Measurements from ENCODE around the gene CFAP97. TPM values are rescaled to one million over a fixed set of nuclear protein-coding genes. Genes with fewer than 3 reads are reported as not detected.

The CFAP97 gene
- total RNA-seq, 2 donors from 2014 or later: 14.1 to 15.1 TPM

DNA sequence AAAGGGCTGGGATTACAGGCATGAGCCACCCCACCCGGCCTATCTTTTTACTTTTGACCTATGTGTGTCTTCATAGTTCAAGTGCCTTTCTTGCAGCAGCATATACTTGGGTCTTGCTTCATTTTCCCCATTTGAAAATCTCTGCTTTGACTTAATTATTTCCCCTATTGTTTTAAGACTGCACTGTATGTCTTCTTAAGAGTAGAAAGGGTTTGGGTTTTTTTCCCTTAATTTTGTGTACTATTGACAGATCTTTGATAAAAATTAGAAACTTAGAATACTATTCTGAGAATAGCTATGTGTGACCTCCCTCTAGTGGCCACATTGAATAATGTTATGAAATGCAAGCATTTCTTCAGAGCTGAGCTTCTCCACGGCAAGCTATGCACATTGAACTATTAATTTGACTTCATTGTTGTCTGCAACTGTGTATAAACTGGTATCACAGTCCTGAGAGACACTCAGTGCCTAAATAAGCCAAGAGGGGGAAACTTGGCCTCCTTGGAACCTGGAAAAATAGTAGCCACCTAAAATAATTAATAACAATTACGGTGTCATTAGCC is 69.4 kb downstream of the CFAP97 start:
- Histone ChIP-seq H3K27ac (no peak overlapping the region), H3K9me3 (no peaks in the 10 kb centered on the region), H3K27me3 (no peaks in the 10 kb centered on the region), H3K4me1 (peaks cover 0 to 8% of the 10 kb centered on the region in 2 donors), H3K36me3 (no peaks in the 10 kb centered on the region), H3K4me3 (no peak overlapping the region)
- TF ChIP-seq, protein P1, sequence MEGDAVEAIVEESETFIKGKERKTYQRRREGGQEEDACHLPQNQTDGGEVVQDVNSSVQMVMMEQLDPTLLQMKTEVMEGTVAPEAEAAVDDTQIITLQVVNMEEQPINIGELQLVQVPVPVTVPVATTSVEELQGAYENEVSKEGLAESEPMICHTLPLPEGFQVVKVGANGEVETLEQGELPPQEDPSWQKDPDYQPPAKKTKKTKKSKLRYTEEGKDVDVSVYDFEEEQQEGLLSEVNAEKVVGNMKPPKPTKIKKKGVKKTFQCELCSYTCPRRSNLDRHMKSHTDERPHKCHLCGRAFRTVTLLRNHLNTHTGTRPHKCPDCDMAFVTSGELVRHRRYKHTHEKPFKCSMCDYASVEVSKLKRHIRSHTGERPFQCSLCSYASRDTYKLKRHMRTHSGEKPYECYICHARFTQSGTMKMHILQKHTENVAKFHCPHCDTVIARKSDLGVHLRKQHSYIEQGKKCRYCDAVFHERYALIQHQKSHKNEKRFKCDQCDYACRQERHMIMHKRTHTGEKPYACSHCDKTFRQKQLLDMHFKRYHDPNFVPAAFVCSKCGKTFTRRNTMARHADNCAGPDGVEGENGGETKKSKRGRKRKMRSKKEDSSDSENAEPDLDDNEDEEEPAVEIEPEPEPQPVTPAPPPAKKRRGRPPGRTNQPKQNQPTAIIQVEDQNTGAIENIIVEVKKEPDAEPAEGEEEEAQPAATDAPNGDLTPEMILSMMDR (IDR thresholded peaks at IDR 0.05): peak; percentile 54 to 85
- no peak for DNase-seq (ENCODE audit: low spot score)

DNA sequence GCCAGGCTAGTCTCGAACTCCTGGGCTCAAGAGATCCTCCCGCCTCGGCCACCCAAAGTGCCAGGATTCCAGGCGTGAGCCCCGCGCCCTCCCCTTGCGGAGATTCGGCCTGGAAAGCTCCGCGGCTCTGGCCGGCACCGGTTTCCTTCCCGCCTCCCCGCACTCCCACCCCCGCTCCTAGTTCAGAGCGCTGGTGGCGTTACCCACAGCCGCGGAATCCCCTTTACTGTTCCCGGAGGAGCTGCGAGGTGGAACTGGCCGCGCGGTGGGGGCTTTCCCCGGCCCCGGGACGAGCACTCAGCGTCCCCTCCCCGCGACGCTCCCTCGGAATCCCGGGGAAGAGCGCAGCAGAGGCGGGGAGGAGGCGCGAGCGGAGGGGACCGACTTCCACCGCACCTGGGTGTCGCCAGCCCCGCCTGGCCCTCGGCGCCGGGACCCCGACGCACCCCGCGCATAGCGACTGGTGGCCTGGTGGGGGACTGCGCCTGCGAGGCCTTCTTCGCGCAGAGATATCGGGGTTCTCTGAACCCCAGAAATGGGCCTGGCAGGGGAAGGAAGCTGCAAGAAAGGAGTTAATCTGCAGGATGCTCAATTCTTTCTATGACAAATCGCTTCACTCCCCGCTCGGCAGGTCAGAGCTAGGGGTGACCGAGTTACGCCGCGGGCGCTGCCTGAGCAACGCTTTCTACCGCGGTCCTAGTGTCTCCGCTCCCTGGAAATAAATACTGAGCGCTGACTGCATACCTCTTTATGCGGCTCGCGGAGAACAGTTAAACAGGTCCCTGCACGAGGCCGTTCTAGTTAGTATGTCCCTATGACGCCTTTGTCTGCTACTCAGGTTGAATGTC is 75.3 kb downstream of the CFAP97 start:
- TF ChIP-seq, protein P1 (IDR thresholded peaks at IDR 0.05): peak in 1 of 2 donors; percentile 45
- Histone ChIP-seq H3K4me3 (peak overlapping the region; percentile 49 to 62), H3K27ac (peak overlapping the region; percentile 89 to 97), H3K36me3 (no peaks in the 10 kb centered on the region), H3K4me1 (peaks cover 0 to 10% of the 10 kb centered on the region in 2 donors), H3K27me3 (no peaks in the 10 kb centered on the region), H3K9me3 (no peaks in the 10 kb centered on the region)
- no peak for DNase-seq (ENCODE audit: low spot score)

DNA sequence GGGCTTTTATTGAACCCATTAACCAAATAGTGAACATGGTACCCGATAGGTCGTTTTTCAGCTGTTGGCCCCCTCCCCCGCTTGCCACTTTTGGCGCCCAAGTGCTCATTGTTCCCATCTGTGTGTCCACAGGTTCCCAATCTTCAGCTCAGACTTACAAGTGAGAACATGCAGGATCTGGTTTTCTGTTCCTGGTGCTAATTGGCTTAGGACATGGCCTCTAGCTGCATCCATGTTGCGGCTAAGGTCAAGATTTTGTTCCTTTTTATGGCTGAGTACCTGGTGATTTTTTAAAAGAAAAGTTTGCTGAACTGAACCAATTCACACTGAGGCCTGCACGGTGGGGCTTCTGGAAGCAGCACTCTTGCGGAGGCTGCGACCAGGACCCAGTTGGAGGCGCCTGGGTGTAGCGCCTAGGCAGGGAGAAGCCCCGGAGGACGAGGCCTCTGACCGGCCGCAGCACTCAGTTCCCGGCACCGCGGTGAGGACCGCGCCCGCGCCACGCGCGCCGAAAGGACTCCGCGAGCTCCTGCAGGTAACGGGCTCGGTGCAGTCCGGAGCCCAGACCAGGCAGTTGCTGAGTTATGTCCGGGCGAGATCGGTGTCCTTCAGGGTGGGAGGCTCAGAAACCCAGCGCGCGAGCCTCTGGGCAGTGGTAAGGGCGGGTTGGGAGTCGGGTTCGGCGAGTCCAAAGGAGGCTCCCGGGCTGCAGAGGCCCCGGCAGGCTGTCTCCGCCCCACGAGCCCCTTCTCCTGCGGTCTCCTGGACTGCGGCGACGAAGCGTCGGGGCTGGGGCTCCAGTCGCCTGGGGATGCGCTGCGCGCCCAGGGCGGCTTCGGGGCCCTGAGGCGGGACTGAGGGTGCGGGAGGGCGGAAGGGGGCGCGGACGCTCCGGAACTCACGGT is 76.5 kb downstream of the CFAP97 start:
- TF ChIP-seq, protein P1 (IDR thresholded peaks at IDR 0.05): no peak
- Histone ChIP-seq H3K4me1 (peaks cover 0 to 10% of the 10 kb centered on the region in 2 donors), H3K27me3 (no peaks in the 10 kb centered on the region), H3K27ac (peak overlapping the region; percentile 89 to 97), H3K4me3 (peak overlapping the region; percentile 49 to 62), H3K9me3 (no peaks in the 10 kb centered on the region), H3K36me3 (no peaks in the 10 kb centered on the region)
- no peak for DNase-seq (ENCODE audit: low spot score)

DNA sequence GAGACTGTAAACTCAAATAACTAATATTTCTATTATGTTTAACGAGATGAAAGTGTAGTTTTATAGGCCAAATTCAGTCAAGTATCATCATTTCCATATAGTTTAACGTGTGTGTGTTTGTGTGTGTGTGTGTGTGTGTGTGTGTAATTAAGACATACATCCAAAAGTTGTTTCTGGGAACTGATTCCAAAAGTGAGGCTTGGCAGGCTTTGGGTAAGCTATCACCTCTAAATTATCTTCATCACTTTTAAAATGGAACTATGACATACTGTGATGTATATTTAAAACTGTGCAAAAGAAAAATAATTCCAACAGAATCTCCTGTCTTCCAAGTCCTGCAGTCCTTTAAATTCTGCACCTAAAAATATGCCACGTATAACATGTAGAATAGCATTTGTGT is 79.8 kb downstream of the CFAP97 start:
- Histone ChIP-seq H3K4me3 (no peak overlapping the region), H3K27me3 (no peaks in the 10 kb centered on the region), H3K4me1 (peaks cover 0 to 22% of the 10 kb centered on the region in 2 donors), H3K9me3 (no peaks in the 10 kb centered on the region), H3K36me3 (no peaks in the 10 kb centered on the region), H3K27ac (no peak overlapping the region)
- TF ChIP-seq, protein P1 (IDR thresholded peaks at IDR 0.05): no peak
- DNase-seq (ENCODE audit: low spot score): no peak

DNA sequence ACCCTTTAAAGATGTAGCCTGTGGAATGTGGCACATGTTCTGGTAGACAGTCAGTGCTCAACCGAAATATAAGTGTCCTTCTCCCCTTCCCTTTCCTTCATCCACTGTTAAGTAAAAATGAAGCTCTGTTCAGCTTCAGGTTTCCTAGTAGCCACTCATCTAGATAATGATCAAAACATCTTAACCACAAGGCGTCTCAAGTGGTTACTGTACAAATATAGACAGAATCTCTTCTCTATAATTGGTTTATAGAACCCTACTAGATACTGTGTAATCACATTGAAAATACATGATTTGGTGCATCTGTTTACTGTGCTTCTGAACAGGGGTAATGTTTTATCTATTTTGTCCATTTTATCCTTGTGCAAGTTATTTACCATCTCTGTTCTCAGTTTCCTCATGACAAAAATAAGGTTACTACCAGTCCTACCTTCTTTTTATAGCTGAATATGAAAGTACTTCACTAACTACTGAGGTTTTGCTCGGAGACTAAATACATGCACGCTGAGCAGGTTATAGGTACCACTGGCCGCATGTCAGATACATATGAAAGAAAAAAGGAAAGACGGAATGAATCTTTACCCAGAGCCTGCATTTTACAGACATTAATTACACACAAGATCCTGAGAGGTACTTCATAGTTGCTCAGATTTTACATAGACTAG is 81.0 kb downstream of the CFAP97 start:
- no peak for DNase-seq (ENCODE audit: low spot score)
- no peaks in the 10 kb centered on the region for H3K27me3 ChIP-seq
- peaks cover 0 to 26% of the 10 kb centered on the region in 2 donors for H3K4me1 ChIP-seq
- TF ChIP-seq, protein P1 (IDR thresholded peaks at IDR 0.05): no peak
- no peaks in the 10 kb centered on the region for H3K36me3 ChIP-seq
- no peak overlapping the region for H3K27ac ChIP-seq
- H3K9me3 ChIP-seq: no peaks in the 10 kb centered on the region
- H3K4me3 ChIP-seq: no peak overlapping the region

Measured in right atrium auricular region (tissue), 2 donors.